ENCODE measurements around the gene PLEKHA4.
"Not testable (repeated sequence)": the region's sequence is repeated elsewhere in the genome, so short reads cannot be mapped to it uniquely, and the experiment has no call there.

Gene PLEKHA4

DNA sequence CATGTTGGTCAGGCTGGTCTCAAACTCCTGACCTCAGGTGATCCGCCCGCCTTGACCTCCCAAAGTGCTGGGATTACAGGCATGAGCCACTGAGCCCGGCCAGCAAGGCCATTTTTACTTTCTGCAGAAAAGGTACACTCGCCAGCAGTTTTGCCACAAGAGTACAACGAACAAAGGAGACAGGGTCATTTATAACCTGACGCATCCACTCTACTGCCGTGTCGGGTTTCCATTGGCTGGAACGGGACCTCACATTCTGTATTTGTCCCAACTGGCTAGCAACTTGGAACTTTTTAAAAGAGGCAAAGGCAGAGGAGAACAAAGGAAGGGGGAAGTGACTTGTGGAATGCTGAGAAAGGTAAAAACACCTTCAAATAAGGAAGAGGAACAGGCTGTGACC, 81.1 kb downstream of the PLEKHA4 start:
- not testable (repeated sequence) for H3K9ac ChIP-seq (ENCODE audit: low read depth in 1 of 2, low read length in 2 of 2); H3K27ac ChIP-seq (ENCODE audit: low read depth in 2 of 2, low read length in 2 of 2); H3K9me3 ChIP-seq (ENCODE audit: control insufficient read depth in 2 of 2, low read length in 2 of 2); H3K36me3 ChIP-seq (ENCODE audit: control insufficient read depth in 2 of 2, insufficient read depth in 2 of 2, low read length in 2 of 2); H3K4me1 ChIP-seq (ENCODE audit: control insufficient read depth in 2 of 2, insufficient read depth in 2 of 2, low read length in 2 of 2); H3K4me3 ChIP-seq (ENCODE audit: low read length in 2 of 2)
- H3K27me3 ChIP-seq (ENCODE audit: control insufficient read depth in 2 of 2, insufficient read depth in 2 of 2, low read length in 2 of 2): peaks cover 0 to 14% of the 10 kb centered on the region in 2 donors
